HG03103 (cell line): ENCODE results near the gene CD70.
"Not testable (repeated sequence)": the region's sequence is repeated elsewhere in the genome, so short reads cannot be mapped to it uniquely, and the experiment has no call there.

Source experiments
- ATAC-seq: cut with Tn5 transposase; IDR thresholded peaks from one replicate; pipeline ENCODE4 v1.9.1; 2021; ENCODE audit warnings: low read depth; ENCODE audit not compliant: unreplicated experiment

The CD70 gene

GRCh38 chr19:6572217-6572616, 18.7 kb downstream of the CD70 start:
- no peak for ATAC-seq

GRCh38 chr19:6571167-6571566, 19.8 kb downstream of the CD70 start:
- no peak for ATAC-seq

- ATAC-seq, result no peak
These were observed 20.2 kb downstream of the CD70 start for GRCh38 chr19:6570764-6571163.

GRCh38 chr19:6568816-6569215, 22.1 kb downstream of the CD70 start:
- ATAC-seq, result no peak

GRCh38 chr19:6568010-6568526, 22.9 kb downstream of the CD70 start:
- no peak for ATAC-seq

- ATAC-seq, result not testable (repeated sequence)
These were observed 24.2 kb downstream of the CD70 start for GRCh38 chr19:6566727-6567126.

- no peak for ATAC-seq
These were observed 26.6 kb downstream of the CD70 start for GRCh38 chr19:6564393-6564792.

- not testable (repeated sequence) for ATAC-seq
These were observed 28.5 kb downstream of the CD70 start for GRCh38 chr19:6562437-6562836.

- ATAC-seq, result no peak
These were observed 34.3 kb downstream of the CD70 start for GRCh38 chr19:6556480-6557195.

GRCh38 chr19:6556043-6556449, 34.9 kb downstream of the CD70 start:
- no peak for ATAC-seq

- no peak for ATAC-seq
These were observed 39.1 kb downstream of the CD70 start for GRCh38 chr19:6551607-6552450.

- ATAC-seq, result no peak
These were observed 39.9 kb downstream of the CD70 start for GRCh38 chr19:6551091-6551490.

- not testable (repeated sequence) for ATAC-seq
These were observed 40.3 kb downstream of the CD70 start for GRCh38 chr19:6550679-6551078.

- ATAC-seq, result no peak
These were observed 47.0 kb downstream of the CD70 start for GRCh38 chr19:6543866-6544347.

- ATAC-seq, result no peak
These were observed 49.8 kb downstream of the CD70 start for GRCh38 chr19:6540918-6541689.

- ATAC-seq, result no peak
These were observed 51.4 kb downstream of the CD70 start for GRCh38 chr19:6539514-6539913.
